ENCODE measurements around the gene MBOAT2. TPM values are rescaled to one million over a fixed set of nuclear protein-coding genes. Genes with fewer than 3 reads are reported as not detected.

Gene MBOAT2
- total and polyA plus RNA-seq, 2 of the 13 experiments (the other 11 are each of a cell fraction or from before 2014, with no cell fraction given), result 0.11 to 0.36 TPM

DNA sequence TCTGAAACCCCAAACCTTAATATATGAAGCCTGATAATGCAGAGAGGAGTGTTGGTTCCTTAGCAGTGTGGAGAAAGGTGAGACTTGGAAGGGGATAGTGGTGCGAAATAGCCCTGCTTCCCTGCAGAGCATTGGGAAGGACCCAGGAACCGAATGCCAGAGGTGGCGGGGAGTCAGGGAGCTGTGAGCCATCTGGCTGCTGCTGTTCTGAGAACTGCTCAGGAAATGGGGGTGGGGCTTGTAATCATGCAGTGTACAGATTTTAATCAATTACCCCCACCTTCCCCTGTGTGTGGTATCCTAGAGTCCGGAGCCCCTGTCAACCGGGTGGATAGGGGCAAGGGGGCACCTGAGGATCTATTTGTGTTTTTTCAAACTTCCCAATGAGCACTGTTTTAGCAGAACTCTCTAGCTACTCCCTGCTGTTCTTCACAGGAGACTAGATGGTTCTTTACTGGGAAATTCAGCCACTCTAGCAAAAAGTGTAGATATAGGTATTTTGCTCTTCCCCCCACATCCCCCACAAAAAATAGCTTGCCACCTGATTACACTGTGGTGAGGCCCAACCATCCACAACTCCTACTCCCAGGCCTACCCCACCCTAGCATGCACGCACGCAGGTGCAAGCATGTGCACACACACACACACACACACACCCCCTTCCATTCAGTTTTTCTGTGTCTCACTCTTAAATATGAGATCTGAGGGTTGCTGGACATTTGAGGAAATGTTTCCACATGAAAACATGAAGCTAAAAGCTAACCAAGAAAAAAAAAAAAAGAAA is 30.1 kb upstream of the MBOAT2 start:
- FAIRE-seq (no peak), DNase-seq (ENCODE audit: low spot score) (no peak), ATAC-seq (no peak)
- no TSS peak for BruUV-seq (replicated peaks)
- TF ChIP-seq ZNF34 (CRISPR knock-in tag; IDR thresholded peaks at IDR 0.05; ENCODE audit: borderline replicate concordance) (no peak), THAP11 (CRISPR knock-in tag; IDR thresholded peaks at IDR 0.05) (no peak), ATAD3A (CRISPR knock-in tag; IDR thresholded peaks at IDR 0.05) (no peak), ZNF678 (CRISPR knock-in tag; IDR thresholded peaks at IDR 0.05) (no peak), CEBPG (CRISPR knock-in tag; IDR thresholded peaks at IDR 0.05) (no peak), KMT2B (CRISPR knock-in tag; IDR thresholded peaks at IDR 0.05) (no peak), PRMT3 (CRISPR knock-in tag; IDR thresholded peaks at IDR 0.05; ENCODE audit: borderline replicate concordance, low read depth) (no peak), MEIS2 (CRISPR knock-in tag; IDR thresholded peaks at IDR 0.05) (no peak), GRHL1 (CRISPR knock-in tag; conservative IDR thresholded peaks at IDR 0.05) (no peak), SSRP1 (CRISPR knock-in tag; IDR thresholded peaks at IDR 0.05) (no peak), SNAI1 (CRISPR knock-in tag; IDR thresholded peaks at IDR 0.05; ENCODE audit: borderline replicate concordance) (no peak), HOMEZ (CRISPR knock-in tag; IDR thresholded peaks at IDR 0.05; ENCODE audit: low read depth) (no peak), XRCC5 (optimal IDR thresholded peaks at IDR 0.05; ENCODE audit: low read length) (no peak), ZMAT3 (CRISPR knock-in tag; conservative IDR thresholded peaks at IDR 0.05) (no peak), ZNF350 (CRISPR knock-in tag; IDR thresholded peaks at IDR 0.05; ENCODE audit: borderline replicate concordance, low read depth) (no peak), ZNF850 (CRISPR knock-in tag; conservative IDR thresholded peaks at IDR 0.05) (no peak), NKX3-1 (CRISPR knock-in tag; IDR thresholded peaks at IDR 0.05) (no peak), MYC (CRISPR knock-in tag; IDR thresholded peaks at IDR 0.05; ENCODE audit: borderline replicate concordance) (no peak), HBP1 (CRISPR knock-in tag; IDR thresholded peaks at IDR 0.05; ENCODE audit: low read depth) (no peak)
- TF ChIP-seq, protein P1, sequence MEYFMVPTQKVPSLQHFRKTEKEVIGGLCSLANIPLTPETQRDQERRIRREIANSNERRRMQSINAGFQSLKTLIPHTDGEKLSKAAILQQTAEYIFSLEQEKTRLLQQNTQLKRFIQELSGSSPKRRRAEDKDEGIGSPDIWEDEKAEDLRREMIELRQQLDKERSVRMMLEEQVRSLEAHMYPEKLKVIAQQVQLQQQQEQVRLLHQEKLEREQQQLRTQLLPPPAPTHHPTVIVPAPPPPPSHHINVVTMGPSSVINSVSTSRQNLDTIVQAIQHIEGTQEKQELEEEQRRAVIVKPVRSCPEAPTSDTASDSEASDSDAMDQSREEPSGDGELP (IDR thresholded peaks at IDR 0.05; ENCODE audit: borderline replicate concordance, low read depth), result no peak
- no peak overlapping the region for H3K27ac ChIP-seq (ENCODE audit: extremely low read length, insufficient read depth, low read length)
- no peaks in the 10 kb centered on the region for H3K79me2 ChIP-seq (ENCODE audit: insufficient read depth, low read length)
- no peak overlapping the region for H3K4me2 ChIP-seq (ENCODE audit: low read depth, low read length)
- CTCF ChIA-PET (ENCODE audit: low intra/inter-chr PET ratio, low total read pairs), result no interaction called here
- H3K27me3 ChIP-seq (ENCODE audit: control insufficient read depth in 1 of 2, insufficient read depth in 2 of 2, low read length in 2 of 2), result peaks cover 0 to 20% of the 10 kb centered on the region in 2 experiments; a peak in 3 of 5 replicates
- in situ Hi-C loops (cut with HindIII; ENCODE audit: extremely low pct_ligation_motif_present, low pct_unique_long_range_greater_than_20kb) (no loop called here), intact Hi-C loops (cut with micrococcal nuclease; ENCODE audit: unreplicated experiment) (no loop called here)
- no peaks in the 10 kb centered on the region for H3K36me3 ChIP-seq (replicated peaks in 1 of 2; ENCODE audit: control insufficient read depth in 1 of 2, insufficient read depth in 2 of 2, low read length in 2 of 2)
- H4K20me1 ChIP-seq (ENCODE audit: insufficient read depth, low read length), result no peaks in the 10 kb centered on the region
- no peak overlapping the region for H3K4me3 ChIP-seq (replicated peaks in 1 of 3; ENCODE audit: insufficient read depth in 1 of 3, low read depth in 2 of 3, low read length in 3 of 3)
- WGBS (ENCODE audit: low lambda C conversion rate), result 42% methylated on average over 7 of the region's 7 CpGs
- H3K4me1 ChIP-seq (ENCODE audit: insufficient read depth, low read length), result no peaks in the 10 kb centered on the region
- no peaks in the 10 kb centered on the region for H3K9me3 ChIP-seq (ENCODE audit: low read length)
- no peak overlapping the region for H3K9ac ChIP-seq (ENCODE audit: insufficient read depth, low read depth, low read length)
- H2AFZ ChIP-seq (ENCODE audit: low read length), result no peak overlapping the region
- POLR2A ChIA-PET, result no interaction called here

Measured in HepG2 (cell line).